ENCODE data around the gene GPR78.

The GPR78 gene

GRCh38 chr4:8560265-8561047 lies 19.7 kb upstream of the GPR78 start:
- no CpG with 5 or more reads among the region's 16 CpGs for WGBS (ENCODE audit: extremely low coverage, insufficient coverage, low lambda C conversion rate)
- Histone ChIP-seq H2BK5ac (ENCODE audit: low read length) (peak overlapping the region; percentile 52), H2AK5ac (ENCODE audit: low read length) (peak overlapping the region; percentile 19), H3K4me3 (ENCODE audit: low read length) (no peak overlapping the region), H3K18ac (ENCODE audit: low read length) (peak overlapping the region; percentile 51), H3K4me2 (ENCODE audit: low read length) (no peak overlapping the region), H3K79me1 (ENCODE audit: low read length) (no peaks in the 10 kb centered on the region), H4K5ac (ENCODE audit: low read length) (no peak overlapping the region), H3K27me3 (ENCODE audit: insufficient read depth, low read length, poor library complexity) (no peaks in the 10 kb centered on the region), H2BK15ac (replicated peaks; ENCODE audit: low read depth) (no peak overlapping the region), H2BK120ac (ENCODE audit: low read depth, low read length) (no peak overlapping the region), H4K8ac (ENCODE audit: low read depth, low read length) (no peak overlapping the region), H3K9ac (ENCODE audit: low read length) (peak overlapping the region; percentile 0), H3K27ac (ENCODE audit: low read depth, low read length) (no peak overlapping the region), H3K79me2 (ENCODE audit: control insufficient read depth, insufficient read depth, low read length) (no peaks in the 10 kb centered on the region), H3K4me1 (ENCODE audit: control insufficient read depth, low read depth, low read length) (peaks cover 13% of the 10 kb centered on the region), H3K56ac (ENCODE audit: low read length) (peak overlapping the region; percentile 61), H3K36me3 (ENCODE audit: control insufficient read depth, insufficient read depth, low read length) (no peaks in the 10 kb centered on the region), H3K4ac (ENCODE audit: low read depth, low read length) (peak overlapping the region; percentile 76), H3K23ac (ENCODE audit: low read length) (no peak overlapping the region)
- peak; percentile 76 for DNase-seq

- H3K4ac ChIP-seq (ENCODE audit: low read depth, low read length): no peak overlapping the region
- H4K8ac ChIP-seq (ENCODE audit: low read depth, low read length): no peak overlapping the region
- H3K27me3 ChIP-seq (ENCODE audit: insufficient read depth, low read length, poor library complexity): no peaks in the 10 kb centered on the region
- DNase-seq: no peak
- H3K56ac ChIP-seq (ENCODE audit: low read length): no peak overlapping the region
- H2AK5ac ChIP-seq (ENCODE audit: low read length): no peak overlapping the region
- no peak overlapping the region for H3K23ac ChIP-seq (ENCODE audit: low read length)
- no peak overlapping the region for H3K9ac ChIP-seq (ENCODE audit: low read length)
- no peak overlapping the region for H2BK120ac ChIP-seq (ENCODE audit: low read depth, low read length)
- no peak overlapping the region for H4K5ac ChIP-seq (ENCODE audit: low read length)
- no peak overlapping the region for H3K18ac ChIP-seq (ENCODE audit: low read length)
- no peak overlapping the region for H2BK5ac ChIP-seq (ENCODE audit: low read length)
- no peaks in the 10 kb centered on the region for H3K79me2 ChIP-seq (ENCODE audit: control insufficient read depth, insufficient read depth, low read length)
- peaks cover 13% of the 10 kb centered on the region for H3K4me1 ChIP-seq (ENCODE audit: control insufficient read depth, low read depth, low read length)
- no peak overlapping the region for H3K4me2 ChIP-seq (ENCODE audit: low read length)
- H3K4me3 ChIP-seq (ENCODE audit: low read length): no peak overlapping the region
- H2BK15ac ChIP-seq (replicated peaks; ENCODE audit: low read depth): no peak overlapping the region
- no peaks in the 10 kb centered on the region for H3K79me1 ChIP-seq (ENCODE audit: low read length)
- no CpG with 5 or more reads among the region's 1 CpG for WGBS (ENCODE audit: extremely low coverage, insufficient coverage, low lambda C conversion rate)
- no peak overlapping the region for H3K27ac ChIP-seq (ENCODE audit: low read depth, low read length)
- H3K36me3 ChIP-seq (ENCODE audit: control insufficient read depth, insufficient read depth, low read length): no peaks in the 10 kb centered on the region
These were observed 15.6 kb upstream of the GPR78 start for GRCh38 chr4:8564595-8564994.

- Histone ChIP-seq H2AK5ac (ENCODE audit: low read length) (no peak overlapping the region), H3K4me1 (ENCODE audit: control insufficient read depth, low read depth, low read length) (peaks cover 6% of the 10 kb centered on the region), H3K4me2 (ENCODE audit: low read length) (no peak overlapping the region), H3K36me3 (ENCODE audit: control insufficient read depth, insufficient read depth, low read length) (no peaks in the 10 kb centered on the region), H3K79me1 (ENCODE audit: low read length) (no peaks in the 10 kb centered on the region), H3K9ac (ENCODE audit: low read length) (no peak overlapping the region), H3K23ac (ENCODE audit: low read length) (no peak overlapping the region), H3K18ac (ENCODE audit: low read length) (peak overlapping the region; percentile 97), H3K27ac (ENCODE audit: low read depth, low read length) (peak overlapping the region; percentile 98), H2BK120ac (ENCODE audit: low read depth, low read length) (peak overlapping the region; percentile 99), H2BK15ac (replicated peaks; ENCODE audit: low read depth) (peak overlapping the region; percentile 78), H3K27me3 (ENCODE audit: insufficient read depth, low read length, poor library complexity) (no peaks in the 10 kb centered on the region), H3K4ac (ENCODE audit: low read depth, low read length) (no peak overlapping the region), H4K5ac (ENCODE audit: low read length) (no peak overlapping the region), H3K4me3 (ENCODE audit: low read length) (no peak overlapping the region), H4K8ac (ENCODE audit: low read depth, low read length) (no peak overlapping the region), H2BK5ac (ENCODE audit: low read length) (peak overlapping the region; percentile 93), H3K79me2 (ENCODE audit: control insufficient read depth, insufficient read depth, low read length) (no peaks in the 10 kb centered on the region), H3K56ac (ENCODE audit: low read length) (peak overlapping the region; percentile 79)
- peak; percentile 96 for DNase-seq
- no CpG with 5 or more reads among the region's 5 CpGs for WGBS (ENCODE audit: extremely low coverage, insufficient coverage, low lambda C conversion rate)
These were observed 12.0 kb upstream of the GPR78 start for GRCh38 chr4:8568068-8568668.

GRCh38 chr4:8570201-8570600 lies 10.0 kb upstream of the GPR78 start:
- WGBS (ENCODE audit: extremely low coverage, insufficient coverage, low lambda C conversion rate): no CpG with 5 or more reads among the region's 1 CpG
- no peak overlapping the region for H2AK5ac ChIP-seq (ENCODE audit: low read length)

GRCh38 chr4:8571702-8572685 lies 8.2 kb upstream of the GPR78 start:
- no peak overlapping the region for H3K18ac ChIP-seq (ENCODE audit: low read length)
- no peaks in the 10 kb centered on the region for H3K27me3 ChIP-seq (ENCODE audit: insufficient read depth, low read length, poor library complexity)
- H3K9ac ChIP-seq (ENCODE audit: low read length): no peak overlapping the region
- H3K23ac ChIP-seq (ENCODE audit: low read length): no peak overlapping the region
- no peak overlapping the region for H4K5ac ChIP-seq (ENCODE audit: low read length)
- no peak overlapping the region for H2BK5ac ChIP-seq (ENCODE audit: low read length)
- no peak overlapping the region for H3K27ac ChIP-seq (ENCODE audit: low read depth, low read length)
- H4K8ac ChIP-seq (ENCODE audit: low read depth, low read length): no peak overlapping the region
- no peak overlapping the region for H2BK120ac ChIP-seq (ENCODE audit: low read depth, low read length)
- no peak overlapping the region for H2BK15ac ChIP-seq (replicated peaks; ENCODE audit: low read depth)
- H3K79me2 ChIP-seq (ENCODE audit: control insufficient read depth, insufficient read depth, low read length): no peaks in the 10 kb centered on the region
- no peak overlapping the region for H3K4me3 ChIP-seq (ENCODE audit: low read length)
- no peaks in the 10 kb centered on the region for H3K79me1 ChIP-seq (ENCODE audit: low read length)
- peaks cover 8% of the 10 kb centered on the region for H3K4me1 ChIP-seq (ENCODE audit: control insufficient read depth, low read depth, low read length)
- H3K4me2 ChIP-seq (ENCODE audit: low read length): no peak overlapping the region
- no peak overlapping the region for H3K56ac ChIP-seq (ENCODE audit: low read length)
- no peak overlapping the region for H3K4ac ChIP-seq (ENCODE audit: low read depth, low read length)
- no peaks in the 10 kb centered on the region for H3K36me3 ChIP-seq (ENCODE audit: control insufficient read depth, insufficient read depth, low read length)
- no CpG with 5 or more reads among the region's 6 CpGs for WGBS (ENCODE audit: extremely low coverage, insufficient coverage, low lambda C conversion rate)
- DNase-seq: no peak
- peak overlapping the region; percentile 71 for H2AK5ac ChIP-seq (ENCODE audit: low read length)

More at GRCh38 chr4:8570201-8570600, 10.0 kb upstream of the GPR78 start:
- no peak overlapping the region for H3K23ac ChIP-seq (ENCODE audit: low read length)
- no peak overlapping the region for H4K5ac ChIP-seq (ENCODE audit: low read length)
- H3K56ac ChIP-seq (ENCODE audit: low read length): no peak overlapping the region
- H3K4me3 ChIP-seq (ENCODE audit: low read length): no peak overlapping the region
- H4K8ac ChIP-seq (ENCODE audit: low read depth, low read length): no peak overlapping the region
- H3K79me2 ChIP-seq (ENCODE audit: control insufficient read depth, insufficient read depth, low read length): no peaks in the 10 kb centered on the region
- H2BK5ac ChIP-seq (ENCODE audit: low read length): no peak overlapping the region
- H3K4me1 ChIP-seq (ENCODE audit: control insufficient read depth, low read depth, low read length): peaks cover 6% of the 10 kb centered on the region
- H3K36me3 ChIP-seq (ENCODE audit: control insufficient read depth, insufficient read depth, low read length): no peaks in the 10 kb centered on the region
- H3K27me3 ChIP-seq (ENCODE audit: insufficient read depth, low read length, poor library complexity): no peaks in the 10 kb centered on the region
- DNase-seq: no peak
- no peak overlapping the region for H3K27ac ChIP-seq (ENCODE audit: low read depth, low read length)
- H3K4me2 ChIP-seq (ENCODE audit: low read length): no peak overlapping the region
- no peak overlapping the region for H3K4ac ChIP-seq (ENCODE audit: low read depth, low read length)
- H2BK120ac ChIP-seq (ENCODE audit: low read depth, low read length): no peak overlapping the region
- no peak overlapping the region for H2BK15ac ChIP-seq (replicated peaks; ENCODE audit: low read depth)
- H3K79me1 ChIP-seq (ENCODE audit: low read length): no peaks in the 10 kb centered on the region
- H3K18ac ChIP-seq (ENCODE audit: low read length): no peak overlapping the region
- no peak overlapping the region for H3K9ac ChIP-seq (ENCODE audit: low read length)
